ENCODE measurements around the gene KLF11. TPM values are rescaled to one million over a fixed set of nuclear protein-coding genes. Genes with fewer than 3 reads are reported as not detected.

Gene KLF11
- total and polyA plus RNA-seq, 9 of the 15 experiments (the other 6 are each of a cell fraction or from before 2014, with no cell fraction given) = 2.1 to 13.4 (median 6.5) TPM

DNA sequence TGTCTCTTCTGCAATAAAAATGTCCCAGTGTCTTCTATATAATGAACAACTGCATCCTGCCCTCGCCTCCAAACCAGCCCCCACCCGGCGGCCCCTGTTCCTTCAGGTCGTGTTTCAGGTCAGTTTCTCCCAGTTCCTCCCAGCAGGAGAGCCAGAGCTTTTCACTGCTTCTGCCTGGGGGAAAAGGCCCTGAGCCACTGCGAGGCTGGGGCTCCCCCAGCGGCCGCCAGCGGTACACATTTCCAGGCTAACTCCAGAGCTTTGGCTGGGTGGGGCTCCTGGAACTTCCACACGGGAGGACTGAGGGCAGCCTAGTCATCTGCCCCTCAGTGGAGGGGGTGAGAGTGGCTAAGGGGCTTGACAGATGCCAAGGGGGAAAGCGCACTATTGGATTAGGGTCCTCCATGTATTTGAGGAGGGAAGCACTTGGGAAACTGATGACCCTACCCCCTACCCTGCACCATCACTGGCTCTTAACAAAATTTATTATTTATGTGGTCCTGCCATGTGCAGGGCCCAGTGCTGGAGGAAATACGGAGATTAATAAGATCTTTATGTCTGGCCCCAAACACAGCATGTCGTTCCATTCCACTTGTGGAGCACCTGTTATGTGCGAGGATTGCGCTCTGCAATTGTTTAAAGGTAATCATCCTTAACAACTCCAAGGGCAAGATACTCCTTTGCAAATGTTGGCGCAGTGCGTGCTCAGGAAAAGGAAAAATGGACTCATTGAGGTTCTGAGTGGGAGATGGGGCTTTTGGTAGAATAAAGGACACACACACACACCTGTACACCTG lies 54.2 kb downstream of the KLF11 start:
- ChIA-PET POLR2A (interaction anchor here (0.6 to 1.6 kb wide), 10 partner anchors 8 to 952 kb away, joined by 3 to 5 read pairs (median 3); no protein-coding TSS in a partner anchor), CTCF (ENCODE audit: low intra/inter-chr PET ratio) (interaction anchor here (1.2 kb wide), 1 partner anchor 25 kb away, joined by 3 read pairs; no protein-coding TSS in a partner anchor)
- Histone ChIP-seq H3K9me3 (replicated peaks; ENCODE audit: control insufficient read depth, insufficient read depth, low read depth, low read length) (no peaks in the 10 kb centered on the region), H4K20me1 (replicated peaks; ENCODE audit: control insufficient read depth, insufficient read depth, low read length) (no peaks in the 10 kb centered on the region), H2AFZ (ENCODE audit: low read depth, low read length) (no peak overlapping the region), H3K27me3 (ENCODE audit: control insufficient read depth in 2 of 2, insufficient read depth in 2 of 2, low read length in 2 of 2) (peaks cover 8 to 22% of the 10 kb centered on the region in 2 experiments; a peak in 3 of 5 replicates), H3K36me3 (ENCODE audit: control insufficient read depth, insufficient read depth, low read length) (no peaks in the 10 kb centered on the region), H3K4me1 (replicated peaks in 1 of 2; ENCODE audit: control insufficient read depth in 2 of 2, insufficient read depth in 2 of 2, low read length in 2 of 2) (peaks cover 2 to 14% of the 10 kb centered on the region in 2 experiments; a peak in 3 of 5 replicates), H3K4me3 (no peak overlapping the region), H3K9me1 (ENCODE audit: control insufficient read depth, insufficient read depth, low read length) (no peaks in the 10 kb centered on the region), H3K79me2 (ENCODE audit: control insufficient read depth, insufficient read depth, low read length) (no peaks in the 10 kb centered on the region), H3K27ac (ENCODE audit: extremely low read depth, low read depth, low read length) (no peak overlapping the region), H3K4me2 (ENCODE audit: insufficient read depth, low read length) (no peak overlapping the region), H3K9ac (ENCODE audit: insufficient read depth in 1 of 2, low read depth in 2 of 2, low read length in 2 of 2) (no peak overlapping the region)
- in situ Hi-C loops (cut with MboI) = no loop called here
- DNase-seq (ENCODE audit: extremely low read depth in 1 of 4, low spot score in 3 of 4) = peak; percentile 79 to 87 (median 86)
- 15% methylated on average over 16 of the region's 16 CpGs for WGBS (ENCODE audit: insufficient coverage, low coverage, missing lambda C conversion rate)
- intact Hi-C loops (cut with micrococcal nuclease) = loop anchor here (1.0 kb wide), 1 partner anchor 25 kb away; no protein-coding TSS in a partner anchor
- BruUV-seq (replicated peaks) = no TSS peak
- ATAC-seq = peak; percentile 98
- FAIRE-seq = peak; percentile 86
- TF ChIP-seq STAG1 (CRISPR knock-in tag; IDR thresholded peaks at IDR 0.05; ENCODE audit: borderline replicate concordance) = peak; percentile 50; the same call in 1 of the 2 replicates
- TF ChIP-seq, protein P1, sequence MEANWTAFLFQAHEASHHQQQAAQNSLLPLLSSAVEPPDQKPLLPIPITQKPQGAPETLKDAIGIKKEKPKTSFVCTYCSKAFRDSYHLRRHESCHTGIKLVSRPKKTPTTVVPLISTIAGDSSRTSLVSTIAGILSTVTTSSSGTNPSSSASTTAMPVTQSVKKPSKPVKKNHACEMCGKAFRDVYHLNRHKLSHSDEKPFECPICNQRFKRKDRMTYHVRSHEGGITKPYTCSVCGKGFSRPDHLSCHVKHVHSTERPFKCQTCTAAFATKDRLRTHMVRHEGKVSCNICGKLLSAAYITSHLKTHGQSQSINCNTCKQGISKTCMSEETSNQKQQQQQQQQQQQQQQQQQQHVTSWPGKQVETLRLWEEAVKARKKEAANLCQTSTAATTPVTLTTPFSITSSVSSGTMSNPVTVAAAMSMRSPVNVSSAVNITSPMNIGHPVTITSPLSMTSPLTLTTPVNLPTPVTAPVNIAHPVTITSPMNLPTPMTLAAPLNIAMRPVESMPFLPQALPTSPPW (CRISPR knock-in tag; IDR thresholded peaks at IDR 0.05) = peak; percentile 19; the same call in 1 of the 2 replicates
- peak; percentile 48 for TF ChIP-seq SMC3 (conservative IDR thresholded peaks at IDR 0.05; ENCODE audit: insufficient read depth, low read depth, low read length)
- 0 out of 2 replicates have a peak, but pooled peaks have one; percentile 22 for TF ChIP-seq MYC (IDR thresholded peaks at IDR 0.05; ENCODE audit: low read depth, low read length)
- TF ChIP-seq MYC (CRISPR knock-in tag; IDR thresholded peaks at IDR 0.05; ENCODE audit: borderline replicate concordance, low read depth) = no peak
- TF ChIP-seq RCOR1 (IDR thresholded peaks at IDR 0.05; ENCODE audit: borderline replicate concordance in 1 of 2, low read depth in 2 of 2, low read length in 2 of 2) = peak in 1 of 2 experiments; percentile 55; a peak in 1 of 4 replicates
- TF ChIP-seq ZNF24 (IDR thresholded peaks at IDR 0.05) = no peak
- TF ChIP-seq THRB (CRISPR knock-in tag; conservative IDR thresholded peaks at IDR 0.05) = no peak
- 0 out of 2 replicates have a peak, but pooled peaks have one; percentile 19 for TF ChIP-seq ESRRA (IDR thresholded peaks at IDR 0.05; ENCODE audit: borderline replicate concordance, low read depth)
